H54 (cell line): ENCODE results near the gene ANKS1A.

Experiments
- DNase-seq: peaks from one replicate; pipeline ENCODE4 v3.0.0; 2011; ENCODE audit warnings: low spot score, mixed read lengths; ENCODE audit not compliant: insufficient read length
- FAIRE-seq: peaks from 3 replicates; lab custom pipeline; 2011; peaks lifted over from hg19 to GRCh38; lab: Jason Lieb, UNC
- POLR2A ChIP-seq: IDR thresholded peaks from 2 replicates; pipeline ENCODE4 v1.6.1; 2011; ENCODE audit warnings: low read depth, mild to moderate bottlenecking, low read length

Gene ANKS1A

GRCh38 chr6:35085359-35086281 lies 196.6 kb downstream of the ANKS1A start:
- TF ChIP-seq POLR2A = no peak
- DNase-seq (no peak), FAIRE-seq (no peak)

DNA sequence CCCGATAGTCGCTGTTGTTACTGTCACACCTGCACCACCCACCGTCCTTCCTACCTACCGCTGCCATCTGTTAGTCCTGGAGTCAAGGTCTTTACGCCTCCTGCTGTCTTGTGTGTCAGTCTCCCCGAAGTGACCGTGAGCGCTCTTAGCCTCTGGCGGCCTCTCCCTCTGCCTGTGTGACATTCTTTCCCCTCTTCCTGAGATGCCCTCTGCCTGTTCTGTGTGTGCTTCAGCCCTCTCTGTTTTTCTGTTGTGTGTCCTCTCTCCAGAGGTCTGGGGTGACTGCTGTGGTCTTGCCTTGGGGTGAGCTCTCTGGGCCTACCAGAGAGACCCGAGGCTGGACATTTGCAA lies 197.2 kb downstream of the ANKS1A start:
- no peak for DNase-seq
- no peak for TF ChIP-seq POLR2A
- no peak for FAIRE-seq

DNA sequence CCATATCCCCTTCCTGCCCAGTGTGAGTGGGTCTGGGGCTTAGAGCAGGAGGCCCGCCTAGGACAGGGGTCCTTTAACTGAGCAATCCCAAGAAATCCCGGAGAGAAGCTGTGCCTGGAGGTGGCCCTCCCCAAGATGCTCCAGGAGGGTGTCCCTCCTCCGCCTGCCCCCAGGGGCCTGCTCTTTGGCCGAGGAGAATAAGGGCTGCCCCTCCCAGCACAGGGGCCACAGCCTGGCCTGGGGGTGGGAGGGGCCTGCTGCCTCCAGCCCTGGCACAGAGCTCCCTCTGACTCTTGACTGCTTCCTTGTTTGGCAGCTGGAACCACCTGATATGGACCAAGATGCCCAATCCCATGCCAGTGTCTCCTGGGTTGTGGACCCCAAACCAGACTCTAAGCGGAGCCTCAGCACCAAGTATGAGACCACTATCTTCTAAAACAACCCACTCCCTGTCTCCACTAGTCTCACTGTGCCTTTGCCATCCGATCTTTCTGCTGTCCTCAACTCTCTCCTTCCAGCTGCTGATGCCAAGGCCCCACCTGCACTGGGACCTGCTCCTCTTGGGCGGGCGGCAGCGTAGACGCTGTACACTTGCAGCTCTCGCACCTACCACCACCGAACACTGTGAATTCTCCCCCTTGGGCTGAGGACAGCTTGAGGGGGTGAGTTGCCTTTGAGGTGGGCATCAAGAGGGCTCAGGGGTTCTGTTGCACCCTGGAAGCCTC lies 197.7 kb downstream of the ANKS1A start:
- DNase-seq = no peak
- TF ChIP-seq POLR2A = no peak
- no peak for FAIRE-seq

GRCh38 chr6:35087361-35088280 lies 198.6 kb downstream of the ANKS1A start:
- DNase-seq (no peak), FAIRE-seq (no peak)
- TF ChIP-seq POLR2A = no peak

DNA sequence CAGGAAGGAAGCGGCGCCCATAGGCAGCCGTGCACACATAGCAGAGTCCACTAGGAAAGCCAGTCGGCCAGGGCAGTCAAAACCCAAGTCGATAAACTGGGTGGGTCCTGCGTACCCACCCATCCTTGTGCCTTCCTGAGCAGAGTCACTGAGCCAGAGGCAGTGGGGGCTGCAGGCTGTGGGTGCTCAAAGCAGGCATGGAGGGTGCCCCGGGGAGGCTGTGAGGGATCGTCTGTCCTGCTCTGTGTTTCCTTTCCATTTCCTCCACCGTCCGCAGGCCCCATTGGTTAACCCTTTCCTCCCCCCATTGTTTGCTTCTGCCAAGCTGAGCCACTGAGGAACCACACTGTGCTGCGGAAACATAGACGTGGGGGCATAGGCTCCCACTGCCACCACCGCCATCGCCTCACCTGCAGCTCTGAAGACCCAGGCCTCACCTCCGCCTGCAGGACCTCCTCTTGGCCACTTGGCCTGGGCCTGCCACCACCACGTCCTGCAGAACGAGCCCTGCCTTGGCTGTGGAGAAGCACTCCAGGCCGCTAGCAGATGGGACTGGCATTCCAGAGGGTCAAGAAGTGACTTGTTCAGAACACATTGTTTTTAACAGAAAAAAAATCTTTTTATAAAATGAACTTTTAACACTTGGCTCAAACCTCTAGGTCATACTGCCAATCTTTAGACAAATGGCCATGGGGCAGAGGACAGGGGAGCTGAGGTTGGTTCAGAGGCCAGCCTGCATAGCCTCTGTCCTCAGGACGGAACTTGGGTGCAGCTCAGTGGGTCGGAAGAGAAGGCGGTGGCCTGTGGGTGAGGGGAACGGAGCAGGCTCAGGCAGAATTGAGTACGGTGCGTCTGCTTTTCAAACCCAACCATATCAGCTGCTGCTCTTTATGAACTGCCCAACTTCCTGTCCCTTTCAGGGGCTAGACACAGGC lies 199.5 kb downstream of the ANKS1A start:
- DNase-seq = no peak
- no peak for FAIRE-seq
- TF ChIP-seq POLR2A = no peak

DNA sequence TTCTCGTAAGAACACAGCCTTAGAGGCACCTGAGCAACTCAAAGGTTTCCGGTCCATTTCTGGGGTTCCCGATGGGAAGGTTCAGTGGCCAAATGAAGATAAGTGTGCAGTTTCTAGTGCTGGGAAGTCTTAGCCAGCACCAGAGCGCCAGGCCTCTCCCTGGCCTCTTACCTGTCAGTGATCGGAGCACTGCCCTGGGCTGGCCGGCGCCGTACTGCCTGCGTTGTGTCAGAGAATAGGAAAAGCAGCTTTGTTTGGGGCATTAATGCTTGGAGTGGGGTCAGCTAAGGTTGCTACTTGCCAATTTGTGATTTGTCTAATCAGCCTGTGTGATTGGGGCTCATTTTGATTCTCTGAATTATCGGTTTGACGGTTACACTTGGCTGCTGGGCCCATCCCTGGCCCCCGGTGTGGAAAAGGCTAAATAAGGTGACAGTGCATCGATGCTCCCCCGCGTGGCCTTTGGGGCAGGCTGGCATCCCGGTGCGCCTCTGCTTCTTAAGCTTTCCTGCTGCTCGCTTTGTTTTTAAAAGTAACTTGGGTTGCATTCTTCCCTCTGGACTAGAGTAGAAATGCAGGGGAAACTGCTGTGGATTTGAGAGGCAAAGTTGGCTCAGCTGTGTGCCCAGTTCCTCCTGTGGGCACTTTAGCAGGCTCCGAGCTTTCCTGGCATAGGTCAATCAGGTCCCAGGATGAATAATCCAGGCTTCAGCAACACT lies 200.3 kb downstream of the ANKS1A start:
- no peak for TF ChIP-seq POLR2A
- DNase-seq (no peak), FAIRE-seq (no peak)

DNA sequence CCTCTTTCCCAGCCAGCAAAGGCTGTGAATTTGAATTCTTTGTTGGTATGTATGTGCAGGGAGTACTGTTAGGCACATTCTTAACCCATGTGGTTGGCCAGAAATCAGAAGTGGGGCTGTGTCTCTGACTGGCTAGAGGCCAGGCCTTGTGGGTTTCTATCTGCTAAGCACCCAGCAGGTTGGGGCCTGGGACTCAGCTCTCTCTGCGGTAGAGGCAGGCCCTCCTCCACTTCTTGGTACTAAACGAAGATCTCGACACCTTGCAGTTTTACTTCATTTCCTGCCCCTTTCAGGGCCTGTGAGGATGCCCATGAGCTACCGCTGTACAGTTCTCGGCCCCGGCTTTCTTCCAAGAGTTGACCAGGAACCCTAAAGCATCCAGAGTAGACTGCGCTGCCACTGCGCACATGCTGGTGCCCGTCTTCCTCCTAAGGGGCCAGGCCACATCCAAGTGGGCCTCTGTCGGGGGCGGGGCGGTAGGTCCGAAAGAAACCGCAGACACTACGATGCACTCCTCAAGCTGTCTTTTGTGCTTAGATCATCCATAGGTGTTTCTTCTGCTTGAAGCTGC lies 201.0 kb downstream of the ANKS1A start:
- no peak for TF ChIP-seq POLR2A
- DNase-seq = peak; percentile 34

GRCh38 chr6:35090734-35091133 lies 201.7 kb downstream of the ANKS1A start:
- TF ChIP-seq POLR2A = no peak
- no peak for FAIRE-seq

More for the DNA sequence above, 201.0 kb downstream of the ANKS1A start:
- no peak for FAIRE-seq

DNA sequence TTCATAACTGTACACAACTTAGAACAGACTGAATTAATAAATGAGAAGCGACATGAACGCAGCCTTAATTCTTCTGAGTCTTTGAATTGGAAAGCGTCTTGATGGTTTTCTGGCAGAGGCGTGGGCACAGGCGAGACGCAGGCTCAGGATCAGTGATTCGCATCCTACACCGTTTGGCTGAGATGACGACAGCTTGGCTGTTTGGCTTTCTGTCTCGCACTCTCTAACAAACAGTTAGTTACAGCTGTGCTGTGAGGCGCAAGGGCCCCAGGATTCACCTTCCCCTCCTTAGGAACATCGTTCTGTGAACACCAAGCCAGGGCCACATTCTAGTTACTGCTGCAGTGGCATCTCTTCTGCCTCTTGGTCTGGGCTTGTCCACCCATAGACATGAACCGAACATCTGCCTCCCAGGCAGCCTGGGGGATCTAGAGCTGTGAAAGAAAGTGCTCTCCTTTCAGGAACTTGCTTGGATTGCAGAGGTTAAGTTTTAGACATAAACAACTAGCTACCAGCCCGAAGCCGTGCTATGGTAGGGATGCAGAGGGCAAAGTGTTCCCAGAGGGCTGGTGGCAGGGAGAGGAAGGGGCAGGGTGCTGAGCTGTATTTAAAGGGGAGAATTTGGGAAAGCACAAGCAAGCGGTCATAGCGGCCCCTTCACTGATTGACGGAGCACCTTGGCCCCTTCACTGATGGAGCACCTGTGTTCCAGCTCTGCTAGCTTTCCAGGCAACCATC lies 202.5 kb downstream of the ANKS1A start:
- FAIRE-seq = no peak
- no peak for TF ChIP-seq POLR2A
- no peak for DNase-seq

More at GRCh38 chr6:35090734-35091133, 201.7 kb downstream of the ANKS1A start:
- no peak for DNase-seq

GRCh38 chr6:35092362-35093117 lies 203.5 kb downstream of the ANKS1A start:
- FAIRE-seq = no peak

More at GRCh38 chr6:35092362-35093117, 203.5 kb downstream of the ANKS1A start:
- no peak for DNase-seq
- TF ChIP-seq POLR2A = no peak
